ENCODE results near the gene PITRM1. TPM values are rescaled to one million over a fixed set of nuclear protein-coding genes. Genes with fewer than 3 reads are reported as not detected.

PITRM1 gene
- total and polyA plus RNA-seq, 2 experiments from 2014 or later: 59.3 to 65.0 TPM

- Histone ChIP-seq H3K4me3 (no peak overlapping the region), H3K9me3 (ENCODE audit: low read depth) (no peaks in the 10 kb centered on the region), H3K4me1 (ENCODE audit: low read depth) (no peaks in the 10 kb centered on the region), H3K27me3 (no peaks in the 10 kb centered on the region), H3K27ac (no peak overlapping the region), H3K36me3 (no peaks in the 10 kb centered on the region)
- no peak for DNase-seq (ENCODE audit: low read depth in 1 of 2, low spot score in 1 of 2)
- TF ChIP-seq CTCF (IDR thresholded peaks at IDR 0.05; ENCODE audit: low read depth, low read length): no peak
Measured at GRCh38 chr10:3208481-3209406, 36.2 kb upstream of the PITRM1 start.

- Histone ChIP-seq H3K27ac (no peak overlapping the region), H3K4me1 (ENCODE audit: low read depth) (no peaks in the 10 kb centered on the region), H3K9me3 (ENCODE audit: low read depth) (no peaks in the 10 kb centered on the region), H3K4me3 (no peak overlapping the region), H3K27me3 (no peaks in the 10 kb centered on the region), H3K36me3 (no peaks in the 10 kb centered on the region)
- no peak for TF ChIP-seq CTCF (IDR thresholded peaks at IDR 0.05; ENCODE audit: low read depth, low read length)
- DNase-seq (ENCODE audit: low read depth in 1 of 2, low spot score in 1 of 2): no peak
Measured at GRCh38 chr10:3207351-3207750, 34.8 kb upstream of the PITRM1 start.

- no peak for DNase-seq (ENCODE audit: low read depth in 1 of 2, low spot score in 1 of 2)
- no peak overlapping the region for H3K4me3 ChIP-seq
- H3K4me1 ChIP-seq (ENCODE audit: low read depth): no peaks in the 10 kb centered on the region
- H3K27ac ChIP-seq: no peak overlapping the region
- H3K36me3 ChIP-seq: no peaks in the 10 kb centered on the region
- no peaks in the 10 kb centered on the region for H3K27me3 ChIP-seq
- H3K9me3 ChIP-seq (ENCODE audit: low read depth): no peaks in the 10 kb centered on the region
- TF ChIP-seq CTCF (IDR thresholded peaks at IDR 0.05; ENCODE audit: low read depth, low read length): no peak
Measured at GRCh38 chr10:3206511-3207157, 34.1 kb upstream of the PITRM1 start.

GRCh38 chr10:3203972-3204371 is 31.4 kb upstream of the PITRM1 start:
- H3K27me3 ChIP-seq: peaks cover 6% of the 10 kb centered on the region
- DNase-seq (ENCODE audit: low read depth in 1 of 2, low spot score in 1 of 2): no peak
- H3K4me3 ChIP-seq: no peak overlapping the region
- no peaks in the 10 kb centered on the region for H3K36me3 ChIP-seq
- H3K27ac ChIP-seq: no peak overlapping the region
- no peaks in the 10 kb centered on the region for H3K9me3 ChIP-seq (ENCODE audit: low read depth)
- TF ChIP-seq CTCF (IDR thresholded peaks at IDR 0.05; ENCODE audit: low read depth, low read length): no peak
- no peaks in the 10 kb centered on the region for H3K4me1 ChIP-seq (ENCODE audit: low read depth)

- Histone ChIP-seq H3K36me3 (no peaks in the 10 kb centered on the region), H3K27me3 (peaks cover 6% of the 10 kb centered on the region), H3K4me1 (ENCODE audit: low read depth) (no peaks in the 10 kb centered on the region), H3K9me3 (ENCODE audit: low read depth) (no peaks in the 10 kb centered on the region), H3K27ac (no peak overlapping the region), H3K4me3 (no peak overlapping the region)
- TF ChIP-seq CTCF (IDR thresholded peaks at IDR 0.05; ENCODE audit: low read depth, low read length): no peak
- DNase-seq (ENCODE audit: low read depth in 1 of 2, low spot score in 1 of 2): no peak
Measured at GRCh38 chr10:3203016-3203811, 30.6 kb upstream of the PITRM1 start.
